Thyroid gland (tissue), 4 donors: Measurements from ENCODE around the gene ACSM3.

Experiments used
- POLR2A ChIP-seq, 2 donors: fragments of 450-650 bp; IDR thresholded peaks; one replicate each; pipeline ENCODE4 v1.6.1; 2017; ENCODE audit warnings: antibody characterized with exemption in 2 of 2, mild to moderate bottlenecking in 2 of 2, moderate library complexity in 1 of 2
- TF ChIP-seq, protein P1 (sequence below), 6 experiments: fragments of 200-600 bp in 3 of 6; fragments of 450-650 bp in 3 of 6; sonication (generic) in 3 of 6; IDR thresholded peaks; one replicate each; pipeline ENCODE4 v1.5.1; 2016 to 2019; ENCODE audit warnings: antibody characterized with exemption in 6 of 6, mild to moderate bottlenecking in 2 of 6, inconsistent platforms in 1 of 6, moderate library complexity in 1 of 6

DNA sequence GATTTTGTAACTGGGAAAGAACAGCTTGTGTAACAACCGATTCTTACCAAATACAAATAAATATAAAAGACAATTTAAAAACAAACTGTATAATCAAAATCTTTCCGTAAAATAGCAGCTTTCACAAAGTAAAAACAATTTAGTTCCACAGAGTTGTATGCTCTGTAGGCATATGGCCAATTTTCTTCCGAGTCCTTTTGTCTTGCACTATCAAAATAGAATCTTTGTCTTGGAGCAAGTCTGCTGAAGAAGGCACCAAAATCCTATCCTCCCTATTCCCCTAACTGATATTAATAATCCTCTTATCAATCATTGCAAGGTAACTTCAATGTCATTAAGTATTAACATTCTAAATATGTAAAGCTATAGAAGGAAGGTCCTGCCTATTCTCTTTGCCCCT is 29.8 kb upstream of the ACSM3 start:
- no peak for TF ChIP-seq POLR2A (IDR thresholded peaks at IDR 0.05)
- TF ChIP-seq, protein P1, sequence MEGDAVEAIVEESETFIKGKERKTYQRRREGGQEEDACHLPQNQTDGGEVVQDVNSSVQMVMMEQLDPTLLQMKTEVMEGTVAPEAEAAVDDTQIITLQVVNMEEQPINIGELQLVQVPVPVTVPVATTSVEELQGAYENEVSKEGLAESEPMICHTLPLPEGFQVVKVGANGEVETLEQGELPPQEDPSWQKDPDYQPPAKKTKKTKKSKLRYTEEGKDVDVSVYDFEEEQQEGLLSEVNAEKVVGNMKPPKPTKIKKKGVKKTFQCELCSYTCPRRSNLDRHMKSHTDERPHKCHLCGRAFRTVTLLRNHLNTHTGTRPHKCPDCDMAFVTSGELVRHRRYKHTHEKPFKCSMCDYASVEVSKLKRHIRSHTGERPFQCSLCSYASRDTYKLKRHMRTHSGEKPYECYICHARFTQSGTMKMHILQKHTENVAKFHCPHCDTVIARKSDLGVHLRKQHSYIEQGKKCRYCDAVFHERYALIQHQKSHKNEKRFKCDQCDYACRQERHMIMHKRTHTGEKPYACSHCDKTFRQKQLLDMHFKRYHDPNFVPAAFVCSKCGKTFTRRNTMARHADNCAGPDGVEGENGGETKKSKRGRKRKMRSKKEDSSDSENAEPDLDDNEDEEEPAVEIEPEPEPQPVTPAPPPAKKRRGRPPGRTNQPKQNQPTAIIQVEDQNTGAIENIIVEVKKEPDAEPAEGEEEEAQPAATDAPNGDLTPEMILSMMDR (IDR thresholded peaks at IDR 0.05), result no peak
